Measurements from ENCODE around the gene HS3ST5. TPM values are rescaled to one million over a fixed set of nuclear protein-coding genes. Genes with fewer than 3 reads are reported as not detected.
"Not testable (repeated sequence)": the region's sequence is repeated elsewhere in the genome, so short reads cannot be mapped to it uniquely, and the experiment has no call there.

HS3ST5 gene
- polyA plus RNA-seq, 3 donors = 0.83 to 1.0 (median 0.98) TPM

- DNase-seq (ENCODE audit: low read depth in 3 of 3, low spot score in 2 of 3) = no peak
Observed at GRCh38 chr6:114062199-114062598, 280.6 kb downstream of the HS3ST5 start.

- DNase-seq (ENCODE audit: low read depth in 3 of 3, low spot score in 2 of 3) = no peak
Observed at GRCh38 chr6:114061741-114062140, 281.1 kb downstream of the HS3ST5 start.

- no peak for DNase-seq (ENCODE audit: low read depth in 3 of 3, low spot score in 2 of 3)
Observed at GRCh38 chr6:114061116-114061515, 281.7 kb downstream of the HS3ST5 start.

DNA sequence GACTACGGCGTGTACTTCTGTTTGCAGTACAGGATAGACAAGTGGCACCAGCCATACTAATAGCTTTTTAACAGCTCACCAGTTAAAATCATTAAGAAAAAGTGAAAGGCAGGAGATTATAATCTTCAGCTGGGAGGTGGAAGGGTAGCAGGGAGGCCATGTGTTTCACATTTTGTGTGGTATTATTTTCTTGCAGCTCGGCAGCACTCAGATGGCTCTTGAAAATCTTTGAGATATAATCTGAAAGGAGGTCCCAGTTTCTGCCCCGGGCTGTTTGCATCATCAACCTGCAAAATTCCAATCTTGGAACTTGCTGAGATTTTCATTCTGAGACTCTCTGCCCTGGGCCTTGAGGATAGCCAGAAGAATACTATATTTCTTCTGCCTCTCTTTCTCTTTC, 284.4 kb downstream of the HS3ST5 start:
- DNase-seq (ENCODE audit: low read depth in 3 of 3, low spot score in 2 of 3) = no peak

- DNase-seq (ENCODE audit: low read depth in 3 of 3, low spot score in 2 of 3) = no peak
Observed at GRCh38 chr6:114055763-114056162, 287.1 kb downstream of the HS3ST5 start.

DNA sequence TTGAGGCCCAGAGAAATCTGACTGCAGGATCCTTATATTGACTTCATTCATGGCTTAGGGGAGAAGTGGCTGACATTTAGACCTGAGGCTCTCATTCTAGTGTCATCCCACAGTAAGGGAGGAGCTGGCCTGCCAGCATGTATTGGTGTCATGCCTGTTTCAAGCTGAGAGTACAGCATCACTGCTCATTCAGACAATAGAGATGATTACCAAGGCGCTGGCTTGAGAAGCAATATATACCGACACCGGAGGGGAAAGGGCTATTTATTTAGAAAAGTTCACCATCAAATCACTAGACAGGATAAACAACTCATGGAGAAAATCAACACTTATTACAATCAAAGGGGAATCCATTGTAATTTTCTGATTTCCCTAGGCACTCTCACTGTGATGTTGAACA, 287.5 kb downstream of the HS3ST5 start:
- DNase-seq (ENCODE audit: low read depth in 3 of 3, low spot score in 2 of 3) = no peak

GRCh38 chr6:114053791-114054190, 289.0 kb downstream of the HS3ST5 start:
- no peak for DNase-seq (ENCODE audit: low read depth in 3 of 3, low spot score in 2 of 3)

DNA sequence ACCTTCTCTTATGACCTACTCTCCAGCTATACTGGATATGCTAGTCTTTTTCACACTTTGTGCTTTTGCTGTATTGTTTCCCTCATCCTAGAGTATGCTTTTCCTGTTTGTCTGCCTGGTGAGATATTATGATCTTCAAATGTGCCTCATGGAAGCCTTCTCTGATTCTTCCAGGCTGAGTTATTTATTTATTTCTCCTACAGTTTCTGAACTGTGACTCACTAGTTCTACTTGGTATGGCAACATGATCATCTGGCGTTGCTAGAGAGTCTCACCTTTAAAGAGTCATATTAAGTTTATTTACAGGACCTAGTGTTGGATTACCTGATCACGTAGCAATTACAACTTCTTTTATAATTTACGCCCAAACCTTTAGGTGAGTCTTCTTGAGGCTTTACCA, 290.7 kb downstream of the HS3ST5 start:
- DNase-seq (ENCODE audit: low read depth in 3 of 3, low spot score in 2 of 3) = no peak

- DNase-seq (ENCODE audit: low read depth in 3 of 3, low spot score in 2 of 3) = no peak
Observed at GRCh38 chr6:114051031-114051430, 291.8 kb downstream of the HS3ST5 start.

DNA sequence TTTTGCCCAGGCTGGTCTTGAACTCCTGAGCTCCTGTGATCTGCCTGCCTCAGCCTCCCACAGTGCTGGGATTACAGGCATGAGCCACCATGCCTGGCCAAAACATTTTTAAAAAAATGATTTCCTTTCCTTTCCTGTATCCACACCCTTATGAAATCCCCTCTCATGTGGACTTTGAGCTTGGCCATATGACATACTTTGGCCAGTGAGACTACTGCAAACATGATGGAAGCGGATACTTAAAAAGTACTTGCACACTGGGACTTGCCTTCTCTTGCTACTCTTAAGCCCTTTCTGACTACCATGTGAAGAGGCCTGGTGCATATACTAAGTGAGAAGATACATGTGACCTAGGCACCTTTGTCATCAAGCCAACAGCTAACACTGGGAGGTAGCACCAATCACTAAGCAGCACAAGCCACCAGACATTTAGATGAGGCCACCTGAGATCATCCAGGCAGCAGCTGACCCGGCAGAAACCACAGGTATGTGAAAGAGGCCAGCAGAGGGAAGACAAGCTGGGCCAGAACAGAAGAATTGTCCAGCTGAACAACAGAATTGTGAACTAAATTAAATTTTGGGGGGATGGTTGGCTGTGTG, 293.4 kb downstream of the HS3ST5 start:
- DNase-seq (ENCODE audit: low read depth in 3 of 3, low spot score in 2 of 3) = no peak

GRCh38 chr6:114044566-114044965, 298.3 kb downstream of the HS3ST5 start:
- DNase-seq (ENCODE audit: low read depth in 3 of 3, low spot score in 2 of 3) = not testable (repeated sequence)

GRCh38 chr6:114042267-114043016, 300.4 kb downstream of the HS3ST5 start:
- DNase-seq (ENCODE audit: low read depth in 3 of 3, low spot score in 2 of 3) = no peak

DNA sequence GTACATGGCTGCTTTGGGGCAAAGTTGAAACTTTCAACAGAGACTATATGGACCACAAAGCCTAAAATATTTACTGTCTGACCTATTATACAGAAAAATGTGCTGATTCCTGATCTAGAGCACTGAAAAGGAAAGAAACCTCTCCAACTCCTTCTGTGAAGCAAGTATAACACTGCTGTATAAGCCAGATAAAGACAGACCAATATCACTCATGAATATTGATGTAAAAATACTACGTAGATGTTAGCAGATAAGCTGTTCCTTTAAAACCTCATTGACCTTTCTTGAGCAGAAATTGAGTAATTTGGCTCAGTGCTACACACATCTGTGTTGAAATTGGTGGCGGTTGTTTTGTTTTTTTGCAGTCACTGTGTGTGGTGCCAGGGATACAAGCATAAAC, 302.0 kb downstream of the HS3ST5 start:
- DNase-seq (ENCODE audit: low read depth in 3 of 3, low spot score in 2 of 3) = no peak

GRCh38 chr6:114039841-114040240, 303.0 kb downstream of the HS3ST5 start:
- no peak for DNase-seq (ENCODE audit: low read depth in 3 of 3, low spot score in 2 of 3)

DNA sequence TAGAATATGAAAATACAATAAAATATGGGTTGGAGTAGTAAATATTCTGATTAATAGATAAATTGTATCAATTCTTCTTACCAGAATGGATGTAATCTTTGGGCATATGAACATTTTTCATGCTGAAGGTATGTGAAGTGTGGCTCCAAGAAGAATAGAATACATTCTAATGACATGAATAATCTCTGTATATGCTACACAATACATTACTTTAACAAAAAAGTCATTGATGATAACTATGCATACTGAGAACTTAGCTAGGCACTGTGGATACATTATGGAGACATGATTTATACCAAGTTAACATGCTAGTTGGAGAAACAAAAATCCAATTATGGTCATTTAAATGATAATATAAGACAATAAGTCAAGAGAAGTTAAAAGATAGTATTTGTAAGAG, 309.2 kb downstream of the HS3ST5 start:
- DNase-seq (ENCODE audit: low read depth in 3 of 3, low spot score in 2 of 3) = no peak

DNA sequence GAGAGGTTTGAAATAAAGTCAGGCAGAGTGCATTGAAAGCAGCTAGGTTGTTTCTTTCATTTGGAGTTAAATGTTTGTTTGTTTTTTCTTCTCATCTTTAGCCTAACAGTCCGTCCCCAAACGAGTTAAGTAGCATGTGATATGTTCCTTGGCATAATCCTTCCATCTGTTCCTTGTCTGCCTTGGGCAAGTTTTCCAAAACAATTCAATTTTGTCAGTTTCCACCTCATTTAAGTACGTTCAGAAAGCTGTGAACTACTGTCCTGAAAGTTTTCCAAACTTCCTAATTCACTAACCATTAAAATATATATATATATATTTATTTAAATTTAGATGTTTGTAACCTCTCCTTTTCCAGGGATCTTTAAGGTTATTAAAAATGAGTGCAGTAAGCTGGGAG, 310.1 kb downstream of the HS3ST5 start:
- DNase-seq (ENCODE audit: low read depth in 3 of 3, low spot score in 2 of 3) = no peak

GRCh38 chr6:114030767-114031166, 312.1 kb downstream of the HS3ST5 start:
- no peak for DNase-seq (ENCODE audit: low read depth in 3 of 3, low spot score in 2 of 3)

- DNase-seq (ENCODE audit: low read depth in 3 of 3, low spot score in 2 of 3) = no peak
Observed at GRCh38 chr6:114024746-114025145, 318.1 kb downstream of the HS3ST5 start.

DNA sequence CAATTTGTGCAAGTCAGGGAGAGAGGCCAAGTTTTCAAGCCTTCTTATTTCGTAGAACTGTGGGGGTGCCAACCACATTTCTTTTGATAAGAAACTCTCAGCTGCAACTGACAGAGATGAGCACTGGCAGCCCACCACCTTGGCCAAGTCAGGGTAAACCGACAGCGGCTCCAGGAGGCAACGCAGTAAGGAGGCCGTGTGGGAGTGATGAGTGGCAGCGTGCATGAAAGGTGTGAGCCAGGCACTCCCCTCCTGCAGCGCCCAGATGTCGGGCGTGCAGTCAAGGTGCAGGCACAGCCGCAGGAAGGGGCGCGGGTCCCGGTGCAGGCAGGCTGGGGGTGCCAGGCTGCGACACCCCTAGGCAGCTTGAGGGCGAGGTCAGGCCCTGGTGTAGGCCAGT, 322.6 kb downstream of the HS3ST5 start:
- DNase-seq (ENCODE audit: low read depth in 3 of 3, low spot score in 2 of 3) = no peak

DNA sequence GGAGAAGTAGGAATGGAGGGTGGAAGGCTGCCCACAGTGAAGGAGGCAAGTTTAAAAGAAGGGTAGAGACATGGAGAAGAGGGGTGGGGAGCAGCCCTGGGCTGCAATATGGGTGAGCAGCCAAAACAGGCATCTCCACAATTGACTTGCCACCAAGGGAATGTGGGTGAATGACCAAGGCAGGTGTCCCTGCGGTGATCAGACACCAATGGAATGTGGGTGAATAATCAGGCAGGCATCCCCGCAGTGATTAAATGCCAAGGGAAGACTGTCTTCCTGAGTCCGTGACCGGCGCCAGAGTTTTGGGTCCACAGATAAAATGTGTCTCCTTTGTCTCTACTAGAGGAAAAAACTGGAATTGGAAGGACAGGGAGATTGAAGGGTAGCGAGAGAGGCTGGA, 325.7 kb downstream of the HS3ST5 start:
- not testable (repeated sequence) for DNase-seq (ENCODE audit: low read depth in 3 of 3, low spot score in 2 of 3)

DNA sequence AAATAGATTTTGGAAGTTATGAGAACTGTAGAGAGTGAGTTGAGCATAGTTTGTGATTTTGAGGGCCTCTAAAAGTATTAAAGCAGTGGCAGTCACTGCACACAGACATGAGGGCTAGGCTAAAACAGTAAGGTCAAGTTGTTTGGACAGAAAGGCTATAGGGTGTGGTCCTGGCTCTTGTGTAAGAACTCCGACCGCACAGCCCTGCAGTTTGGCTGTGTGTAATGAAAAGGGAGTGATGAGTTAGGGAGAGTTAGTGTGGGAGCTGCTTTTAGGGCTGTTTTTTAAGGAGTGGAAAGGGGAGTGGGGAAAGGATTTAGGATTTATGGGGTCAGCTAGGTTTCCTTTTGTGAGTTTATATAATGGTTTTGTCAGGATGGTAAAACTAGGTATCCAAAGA, 328.7 kb downstream of the HS3ST5 start:
- not testable (repeated sequence) for DNase-seq (ENCODE audit: low read depth in 3 of 3, low spot score in 2 of 3)

GRCh38 chr6:114011486-114011885, 331.3 kb downstream of the HS3ST5 start:
- DNase-seq (ENCODE audit: low read depth in 3 of 3, low spot score in 2 of 3) = not testable (repeated sequence)
